Stimulated activated CD8-positive, alpha-beta memory T cell treated with anti-CD3 and anti-CD28 coated beads, Interleukin-15, amount 100 ng/mL, for 4 hours (primary cell): Measurements from ENCODE around the gene TMPRSS7.
A peak's percentile ranks its signal among the peaks of the same experiment; 100 is the strongest.

Experiments used
- DNase-seq, 2 donors: peaks; one replicate each; pipeline ENCODE4 v3.0.0-alpha.2; 2020; ENCODE audit warnings: low read depth in 2 of 2

The TMPRSS7 gene

GRCh38 chr3:112096176-112096575, 61.6 kb downstream of the TMPRSS7 start:
- no peak for DNase-seq

GRCh38 chr3:112097378-112097777, 62.8 kb downstream of the TMPRSS7 start:
- no peak for DNase-seq

- no peak for DNase-seq
Observed at GRCh38 chr3:112101916-112102315, 67.4 kb downstream of the TMPRSS7 start.

- DNase-seq = no peak
Observed at GRCh38 chr3:112104774-112105173, 70.2 kb downstream of the TMPRSS7 start.

GRCh38 chr3:112109322-112109721, 74.8 kb downstream of the TMPRSS7 start:
- DNase-seq = no peak

- DNase-seq = peak in 1 of 2 donors; percentile 27
Observed at GRCh38 chr3:112111785-112112402, 77.4 kb downstream of the TMPRSS7 start.

GRCh38 chr3:112114576-112115160, 80.1 kb downstream of the TMPRSS7 start:
- DNase-seq = no peak

- no peak for DNase-seq
Observed at GRCh38 chr3:112115161-112115739, 80.7 kb downstream of the TMPRSS7 start.

- no peak for DNase-seq
Observed at GRCh38 chr3:112115806-112116383, 81.4 kb downstream of the TMPRSS7 start.

GRCh38 chr3:112116748-112117186, 82.2 kb downstream of the TMPRSS7 start:
- no peak for DNase-seq

GRCh38 chr3:112117415-112117814, 82.9 kb downstream of the TMPRSS7 start:
- DNase-seq = no peak

GRCh38 chr3:112117841-112118571, 83.5 kb downstream of the TMPRSS7 start:
- DNase-seq = no peak

- DNase-seq = no peak
Observed at GRCh38 chr3:112119962-112120836, 85.7 kb downstream of the TMPRSS7 start.

GRCh38 chr3:112121577-112122547, 87.3 kb downstream of the TMPRSS7 start:
- DNase-seq = no peak

- no peak for DNase-seq
Observed at GRCh38 chr3:112122870-112123269, 88.3 kb downstream of the TMPRSS7 start.

- no peak for DNase-seq
Observed at GRCh38 chr3:112123548-112123947, 89.0 kb downstream of the TMPRSS7 start.

GRCh38 chr3:112124907-112125607, 90.5 kb downstream of the TMPRSS7 start:
- DNase-seq = no peak

- DNase-seq = no peak
Observed at GRCh38 chr3:112126511-112126911, 92.0 kb downstream of the TMPRSS7 start.
